Heart right ventricle (tissue), 16 donors: Measurements from ENCODE around the gene FRMD6. TPM values are rescaled to one million over a fixed set of nuclear protein-coding genes. Genes with fewer than 3 reads are reported as not detected.

Source experiments
- ATAC-seq, 8 donors: fragments of 200-7000 bp; cut with Tn5 transposase; one replicate each; pipeline ENCODE4 v1.9.1; 2020; ENCODE audit warnings: mild to moderate bottlenecking in 8 of 8, moderate library complexity in 8 of 8, moderate number of reproducible peaks in 1 of 8
- DNase-seq, 2 donors: peaks; one replicate each; pipeline ENCODE4 v3.0.0-alpha.2; 2020
- H3K27ac ChIP-seq, 10 donors: fragments of 200-600 bp; sonication (generic) in 2 of 10; one replicate each; pipeline versions ENCODE4 v1.5.0 to v1.8.0; 2020 to 2022; ENCODE audit warnings: mild to moderate bottlenecking in 3 of 10
- H3K27me3 ChIP-seq, 7 donors: fragments of 200-600 bp; one replicate each; pipeline ENCODE4 v1.8.0; 2021 to 2022; ENCODE audit warnings: mild to moderate bottlenecking in 2 of 7
- H3K36me3 ChIP-seq, 9 donors: fragments of 200-600 bp; sonication (generic) in 1 of 9; one replicate each; pipeline versions ENCODE4 v1.5.0 to v1.8.0; 2020 to 2022; ENCODE audit warnings: mild to moderate bottlenecking in 2 of 9
- H3K4me1 ChIP-seq, 9 donors: fragments of 200-600 bp; sonication (generic) in 1 of 9; one replicate each; pipeline versions ENCODE4 v1.5.0 to v1.8.0; 2020 to 2022; ENCODE audit warnings: mild to moderate bottlenecking in 4 of 9
- H3K4me3 ChIP-seq, 10 donors: fragments of 200-600 bp; sonication (generic) in 2 of 10; one replicate each; pipeline versions ENCODE4 v1.5.0 to v1.8.0; 2020 to 2022; ENCODE audit warnings: mild to moderate bottlenecking in 7 of 10, moderate library complexity in 2 of 10
- H3K9me3 ChIP-seq, 11 donors: fragments of 200-600 bp in 10 of 11; sonication (generic) in 2 of 11; one replicate each; pipeline versions ENCODE4 v1.5.0 to v1.8.0; 2013 to 2022; ENCODE audit warnings: mild to moderate bottlenecking in 2 of 11, control low read depth in 1 of 11, moderate library complexity in 1 of 11
- WGBS, 2 donors: extraction: QIAGEN DNeasy Blood & Tissue Kit; methylation state at CpG; one replicate each; pipeline ENCODE4 v1.1.7; 2013; ENCODE audit warnings: inconsistent platforms in 1 of 2; 5-methylcytosine and 5-hydroxymethylcytosine counted together
- intact Hi-C, 10 donors: fragments of 100-400 bp; cut with DNase I; formaldehyde crosslinking; loops; one replicate each; pipeline versions ENCODE4 v1.11.1 to v1.14.2; 2022
- polyA plus RNA-seq, 2 donors: library from polyadenylated mRNA; stranded (reverse); fragments of 200-250 nt; gene quantifications; one replicate each; pipeline ENCODE4 v1.2.3, GENCODE V29; 2013
- total RNA-seq, 10 donors: library from RNA; stranded (reverse); fragmentation: NEBNext Ultra II Directional in 3 of 10; extraction: Animal tissue kit (Norgen Biotek cat#: 25700) in 3 of 10; gene quantifications; one replicate each; pipeline versions ENCODE4 v1.2.1 to v1.2.4, GENCODE V29; 2021 to 2023
- TF ChIP-seq, protein P1 (sequence below), 9 donors: fragments of 200-600 bp; sonication (generic) in 2 of 9; IDR thresholded peaks; one replicate each; pipeline versions ENCODE4 v1.5.0 to v1.8.0; 2021 to 2022; ENCODE audit warnings: antibody characterized with exemption in 9 of 9, mild to moderate bottlenecking in 5 of 9, moderate library complexity in 1 of 9
- donor health status: Arrhythmogenic right ventricular cardiomyopathy.
- donor health status: ischemic (EF 13 %, LVEDD 7.1; RV severe dilation, severe dysfunction).
- donor health status: healthy with polysubstance abuse.
- donor health status: DM: no; HTN: yes; CAD: no.
- donor health status: DM: no; HTN: no; CAD: no.
- donor health status: ischemic (EF 25% LVEDD 6.9; RV normal size, moderate dysfunction).
- donor health status: ischemic (EF 25% LVEDD 5.7; RV mildly dilated, moderate dysfunction).
- donor health status: healthy.
- donor health status: DM: yes; HTN: yes; CAD: no.
- donor health status: Ischemic cardiomyopathy.
- donor health status: ischemic (EF 35%, LVEDD 5.7; RV mildly dilated, moderate dysfunction).
- donor health status: nonischemic (EF 11% LVEDD 7.7; RV severe dilation, severe dysfunction).
- donor health status: DM: yes; HTN: yes; CAD: no.
- donor health status: PGD.
- donor health status: ischemic (EF 29% LVEDD 5.4; RV normal size, mild dysfunction).
- donor health status: nonischemic (EF 23%, LVEDD 6.1; RV moderate dilation, normal function).

The FRMD6 gene
- total and polyA plus RNA-seq, 12 donors = 2.2 to 14.2 (median 6.6) TPM

GRCh38 chr14:51648296-51648695 is 3.4 kb upstream of the FRMD6 start:
- TF ChIP-seq, protein P1, sequence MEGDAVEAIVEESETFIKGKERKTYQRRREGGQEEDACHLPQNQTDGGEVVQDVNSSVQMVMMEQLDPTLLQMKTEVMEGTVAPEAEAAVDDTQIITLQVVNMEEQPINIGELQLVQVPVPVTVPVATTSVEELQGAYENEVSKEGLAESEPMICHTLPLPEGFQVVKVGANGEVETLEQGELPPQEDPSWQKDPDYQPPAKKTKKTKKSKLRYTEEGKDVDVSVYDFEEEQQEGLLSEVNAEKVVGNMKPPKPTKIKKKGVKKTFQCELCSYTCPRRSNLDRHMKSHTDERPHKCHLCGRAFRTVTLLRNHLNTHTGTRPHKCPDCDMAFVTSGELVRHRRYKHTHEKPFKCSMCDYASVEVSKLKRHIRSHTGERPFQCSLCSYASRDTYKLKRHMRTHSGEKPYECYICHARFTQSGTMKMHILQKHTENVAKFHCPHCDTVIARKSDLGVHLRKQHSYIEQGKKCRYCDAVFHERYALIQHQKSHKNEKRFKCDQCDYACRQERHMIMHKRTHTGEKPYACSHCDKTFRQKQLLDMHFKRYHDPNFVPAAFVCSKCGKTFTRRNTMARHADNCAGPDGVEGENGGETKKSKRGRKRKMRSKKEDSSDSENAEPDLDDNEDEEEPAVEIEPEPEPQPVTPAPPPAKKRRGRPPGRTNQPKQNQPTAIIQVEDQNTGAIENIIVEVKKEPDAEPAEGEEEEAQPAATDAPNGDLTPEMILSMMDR (IDR thresholded peaks at IDR 0.05) = no peak
- intact Hi-C loops = no loop called here
- no peak for ATAC-seq

GRCh38 chr14:51650716-51651387 is 858 bp upstream of the FRMD6 start:
- H3K27me3 ChIP-seq = peaks cover 0 to 26% (median 0%) of the 10 kb centered on the region in 7 donors
- peak overlapping the region; percentile 52 to 98 (median 88) for H3K4me3 ChIP-seq
- peak overlapping the region; percentile 90 to 99 (median 97) for H3K27ac ChIP-seq
- no peaks in the 10 kb centered on the region for H3K9me3 ChIP-seq
- peaks cover 0 to 38% (median 11%) of the 10 kb centered on the region in 9 donors for H3K4me1 ChIP-seq
- DNase-seq (peak in 1 of 2 donors; percentile 16), ATAC-seq (peak in 1 of 8 donors; percentile 15)
- 2% methylated on average over 30 of the region's 30 CpGs for WGBS, 2 donors
- TF ChIP-seq, protein P1 (IDR thresholded peaks at IDR 0.05) = no peak
- intact Hi-C loops = loop anchor here in 9 of 10 donors (5.0 to 10.0 kb wide), 6 partner anchors 126 to 369 kb away; no protein-coding TSS in a partner anchor
- no peaks in the 10 kb centered on the region for H3K36me3 ChIP-seq

More at GRCh38 chr14:51648296-51648695, 3.4 kb upstream of the FRMD6 start:
- 39 to 49% methylated on average over 2 of the region's 2 CpGs for WGBS, 2 donors
- Histone ChIP-seq H3K36me3 (no peaks in the 10 kb centered on the region), H3K9me3 (no peaks in the 10 kb centered on the region), H3K27ac (no peak overlapping the region), H3K4me1 (peaks cover 0 to 14% (median 6%) of the 10 kb centered on the region in 9 donors), H3K27me3 (peaks cover 0 to 10% (median 0%) of the 10 kb centered on the region in 7 donors), H3K4me3 (no peak overlapping the region)
- no peak for DNase-seq

DNA sequence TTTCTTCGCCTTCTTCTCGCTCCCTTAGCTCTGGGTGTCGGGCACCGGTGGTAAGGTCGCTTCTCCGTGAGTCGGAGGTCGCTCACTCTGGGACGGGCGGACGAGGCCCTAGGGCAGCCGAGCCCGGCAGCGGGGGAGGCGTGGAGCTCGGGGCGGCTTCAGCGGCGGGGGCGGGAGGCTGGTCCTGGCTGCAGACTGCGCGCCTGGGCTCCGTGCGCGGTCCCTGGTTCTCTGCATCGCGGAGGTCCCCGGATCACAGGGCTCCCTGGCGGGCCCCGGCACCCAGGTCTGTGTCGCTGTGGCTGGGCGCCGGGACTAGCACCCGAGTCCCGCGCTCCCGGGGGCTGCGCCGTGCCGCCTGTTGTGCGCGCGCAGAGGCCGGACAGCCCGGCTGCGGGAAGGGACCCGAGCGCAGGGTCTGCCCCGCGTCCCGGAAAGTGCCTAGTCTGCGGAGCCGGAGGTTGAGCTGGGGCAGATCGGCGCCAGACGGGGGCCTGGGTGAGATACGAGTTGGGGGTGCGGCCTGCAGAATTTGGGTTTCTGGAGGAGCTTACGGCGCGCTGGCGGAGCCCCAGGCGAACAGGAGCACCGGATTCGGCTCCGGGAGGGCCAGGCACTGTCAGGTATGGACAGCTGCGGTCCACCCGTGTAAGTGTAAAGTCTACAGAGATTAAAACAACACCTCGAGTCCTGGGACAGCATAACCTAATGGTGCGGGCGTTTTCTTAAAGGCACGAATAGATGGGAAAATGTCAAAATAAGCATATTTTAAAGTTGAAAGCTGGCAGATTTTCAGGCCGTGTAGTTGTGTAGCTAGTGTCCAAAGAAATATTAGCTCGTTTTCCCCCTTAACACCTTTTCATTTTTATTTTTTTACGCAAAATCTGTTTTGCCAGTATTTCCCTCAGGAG is 713 bp downstream of the FRMD6 start:
- Histone ChIP-seq H3K4me1 (peaks cover 0 to 51% (median 11%) of the 10 kb centered on the region in 9 donors), H3K9me3 (no peaks in the 10 kb centered on the region), H3K4me3 (peak overlapping the region; percentile 73 to 98 (median 89)), H3K36me3 (no peaks in the 10 kb centered on the region), H3K27ac (peak overlapping the region; percentile 90 to 99 (median 97)), H3K27me3 (peaks cover 0 to 29% (median 0%) of the 10 kb centered on the region in 7 donors)
- TF ChIP-seq, protein P1 (IDR thresholded peaks at IDR 0.05) = peak in 3 of 9 donors; percentile 14 to 53 (median 27)
- intact Hi-C loops = loop anchor here (2.0 to 10.0 kb wide), 8 partner anchors 125 to 370 kb away; no protein-coding TSS in a partner anchor
- peak; percentile 25 to 36 for DNase-seq
- WGBS, 2 donors = 0% methylated on average over 75 of the region's 75 CpGs
- peak; percentile 46 to 77 (median 50) for ATAC-seq
